Upper lobe of left lung (tissue), 6 donors: Measurements from ENCODE around the gene PREX1. TPM values are rescaled to one million over a fixed set of nuclear protein-coding genes. Genes with fewer than 3 reads are reported as not detected.

Experiments used
- ATAC-seq, 2 donors: fragments of 200-7000 bp; cut with Tn5 transposase; one replicate each; pipeline ENCODE4 v1.9.1; 2022; ENCODE audit warnings: mild to moderate bottlenecking in 2 of 2, moderate library complexity in 2 of 2; ENCODE audit not compliant: low FRiP score in 2 of 2
- DNase-seq, 2 donors: peaks; one replicate each; pipeline ENCODE4 v3.0.0-alpha.2; 2019 to 2020
- H3K27ac ChIP-seq, 4 donors: fragments of 200-600 bp; sonication (generic); one replicate each; pipeline ENCODE4 v1.5.1; 2016 to 2019
- H3K27me3 ChIP-seq, 4 donors: fragments of 200-600 bp; sonication (generic); one replicate each; pipeline ENCODE4 v1.5.1; 2017 to 2019
- H3K36me3 ChIP-seq, 4 donors: fragments of 200-600 bp; sonication (generic); one replicate each; pipeline ENCODE4 v1.5.1; 2016 to 2019
- H3K4me1 ChIP-seq, 4 donors: fragments of 200-600 bp; sonication (generic); one replicate each; pipeline ENCODE4 v1.5.1; 2018 to 2019
- H3K4me3 ChIP-seq, 4 donors: fragments of 200-600 bp; sonication (generic); one replicate each; pipeline ENCODE4 v1.5.1; 2017 to 2019; ENCODE audit warnings: mild to moderate bottlenecking in 2 of 4, moderate library complexity in 1 of 4
- H3K9me3 ChIP-seq, 4 donors: fragments of 200-600 bp; sonication (generic); one replicate each; pipeline ENCODE4 v1.5.1; 2018 to 2019
- CTCF ChIP-seq, 6 experiments: fragments of 450-650 bp in 4 of 6; fragments of 200-600 bp in 2 of 6; sonication (generic) in 2 of 6; IDR thresholded peaks; one replicate each; pipeline ENCODE4 v1.5.1; 2016 to 2019; ENCODE audit warnings: antibody characterized with exemption in 6 of 6
- EP300 ChIP-seq, 4 donors: sonication (generic); formaldehyde crosslinking; IDR thresholded peaks; one replicate each; pipeline ENCODE4 v1.5.1; 2017; ENCODE audit warnings: antibody characterized with exemption in 4 of 4, control low read depth in 2 of 4
- POLR2A ChIP-seq, 4 donors: fragments of 450-650 bp; IDR thresholded peaks; one replicate each; pipeline ENCODE4 v1.5.1; 2016 to 2017; ENCODE audit warnings: antibody characterized with exemption in 4 of 4, mild to moderate bottlenecking in 2 of 4
- POLR2AphosphoS5 ChIP-seq, 2 donors: sonication (generic); formaldehyde crosslinking; IDR thresholded peaks; one replicate each; pipeline ENCODE4 v1.5.1; 2017; ENCODE audit warnings: antibody characterized with exemption in 2 of 2
- WGBS, 2 donors: methylation state at CpG; one replicate each; pipeline ENCODE4 v1.1.5; 2017 to 2018; 5-methylcytosine and 5-hydroxymethylcytosine counted together
- total RNA-seq, 6 donors: library from RNA; depleted of rRNA in 4 of 6; stranded (reverse); fragments of >200 nt in 4 of 6; gene quantifications; one replicate each; pipeline versions ENCODE4 v1.1.0 to v1.2.1, GENCODE V29; 2016 to 2021
- donor health status: DM: no; HTN: no; CAD: no; lungs with moderate emphysema.
- donor health status: DM: no; HTN: yes; CAD: no; lungs with severe emphysema.

Gene PREX1
- total RNA-seq, 6 donors from 2014 or later: 42.8 to 177 (median 74.6) TPM

GRCh38 chr20:48630342-48631075 lies 197.3 kb downstream of the PREX1 start:
- H3K4me1 ChIP-seq: no peaks in the 10 kb centered on the region
- ATAC-seq: no peak
- TF ChIP-seq POLR2A (IDR thresholded peaks at IDR 0.05): no peak
- TF ChIP-seq POLR2AphosphoS5 (IDR thresholded peaks at IDR 0.05): no peak
- no peak for TF ChIP-seq EP300 (IDR thresholded peaks at IDR 0.05)
- no peak for TF ChIP-seq CTCF (IDR thresholded peaks at IDR 0.05)
- 87 to 88% methylated on average over 16 to 18 of the region's 18 CpGs for WGBS, 2 donors
- H3K9me3 ChIP-seq: no peaks in the 10 kb centered on the region
- no peak for DNase-seq
- no peak overlapping the region for H3K4me3 ChIP-seq
- peaks cover 3 to 99% (median 81%) of the 10 kb centered on the region in 4 donors for H3K36me3 ChIP-seq
- no peak overlapping the region for H3K27ac ChIP-seq
- no peaks in the 10 kb centered on the region for H3K27me3 ChIP-seq

- H3K4me1 ChIP-seq: no peaks in the 10 kb centered on the region
- no peak overlapping the region for H3K27ac ChIP-seq
- H3K4me3 ChIP-seq: no peak overlapping the region
- H3K9me3 ChIP-seq: no peaks in the 10 kb centered on the region
- TF ChIP-seq EP300 (IDR thresholded peaks at IDR 0.05) (no peak), POLR2AphosphoS5 (IDR thresholded peaks at IDR 0.05) (no peak), CTCF (IDR thresholded peaks at IDR 0.05) (no peak), POLR2A (IDR thresholded peaks at IDR 0.05) (no peak)
- no peak for DNase-seq
- 83 to 88% methylated on average over 7 to 9 of the region's 9 CpGs for WGBS, 2 donors
- peaks cover 3 to 100% (median 82%) of the 10 kb centered on the region in 4 donors for H3K36me3 ChIP-seq
- H3K27me3 ChIP-seq: no peaks in the 10 kb centered on the region
- no peak for ATAC-seq
Measured at GRCh38 chr20:48629960-48630315, 197.9 kb downstream of the PREX1 start.

GRCh38 chr20:48629069-48629959 lies 198.5 kb downstream of the PREX1 start:
- 88 to 92% methylated on average over 8 to 15 of the region's 15 CpGs for WGBS, 2 donors
- Histone ChIP-seq H3K4me3 (no peak overlapping the region), H3K9me3 (no peaks in the 10 kb centered on the region), H3K36me3 (peaks cover 3 to 100% (median 83%) of the 10 kb centered on the region in 4 donors), H3K27ac (no peak overlapping the region), H3K4me1 (no peaks in the 10 kb centered on the region), H3K27me3 (no peaks in the 10 kb centered on the region)
- DNase-seq (no peak), ATAC-seq (no peak)
- TF ChIP-seq POLR2A (IDR thresholded peaks at IDR 0.05): no peak
- no peak for TF ChIP-seq CTCF (IDR thresholded peaks at IDR 0.05)
- TF ChIP-seq EP300 (IDR thresholded peaks at IDR 0.05): no peak
- TF ChIP-seq POLR2AphosphoS5 (IDR thresholded peaks at IDR 0.05): no peak

- ATAC-seq (no peak), DNase-seq (no peak)
- no peak overlapping the region for H3K4me3 ChIP-seq
- 82 to 100% methylated on average over 3 to 16 of the region's 16 CpGs for WGBS, 2 donors
- H3K27ac ChIP-seq: no peak overlapping the region
- TF ChIP-seq EP300 (IDR thresholded peaks at IDR 0.05) (no peak), POLR2AphosphoS5 (IDR thresholded peaks at IDR 0.05) (no peak), POLR2A (IDR thresholded peaks at IDR 0.05) (no peak), CTCF (IDR thresholded peaks at IDR 0.05) (no peak)
- no peaks in the 10 kb centered on the region for H3K9me3 ChIP-seq
- peaks cover 3 to 93% (median 82%) of the 10 kb centered on the region in 4 donors for H3K36me3 ChIP-seq
- no peaks in the 10 kb centered on the region for H3K27me3 ChIP-seq
- H3K4me1 ChIP-seq: no peaks in the 10 kb centered on the region
Measured at GRCh38 chr20:48627737-48628128, 200.1 kb downstream of the PREX1 start.
